Occipital lobe (tissue), 2 donors: Measurements from ENCODE around the gene EXOC4. TPM values are rescaled to one million over a fixed set of nuclear protein-coding genes. Genes with fewer than 3 reads are reported as not detected.

Experiments
- DNase-seq: peaks from one replicate; lab custom pipeline; 2025; lab: John Stamatoyannopoulos, UW
- total RNA-seq: library from RNA; depleted of rRNA; stranded (reverse); fragments of >200 nt; gene quantifications from one replicate; pipeline ENCODE4 v1.2.3, GENCODE V29; 2014

The EXOC4 gene
- total RNA-seq, 1 donor from 2014 or later: 341 TPM

DNA sequence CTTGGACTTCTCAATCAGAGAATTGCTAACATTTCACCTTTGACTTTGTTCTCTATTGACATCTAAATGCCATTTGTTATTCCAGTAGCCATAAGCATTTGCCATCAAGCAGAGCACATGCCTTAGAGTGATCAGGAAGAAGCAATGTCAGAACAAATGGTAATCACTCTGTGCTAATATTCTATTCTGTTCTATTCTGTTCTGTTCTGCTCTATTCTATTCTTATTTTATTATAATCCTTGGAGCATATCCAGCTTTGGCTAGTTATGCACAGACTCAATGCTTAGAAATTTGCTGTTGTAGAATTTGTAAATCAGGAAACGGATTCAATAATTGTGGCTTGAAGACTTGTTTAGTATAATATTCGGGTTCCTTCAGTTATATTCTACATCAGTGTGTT lies 175.4 kb downstream of the EXOC4 start:
- DNase-seq: no peak

DNA sequence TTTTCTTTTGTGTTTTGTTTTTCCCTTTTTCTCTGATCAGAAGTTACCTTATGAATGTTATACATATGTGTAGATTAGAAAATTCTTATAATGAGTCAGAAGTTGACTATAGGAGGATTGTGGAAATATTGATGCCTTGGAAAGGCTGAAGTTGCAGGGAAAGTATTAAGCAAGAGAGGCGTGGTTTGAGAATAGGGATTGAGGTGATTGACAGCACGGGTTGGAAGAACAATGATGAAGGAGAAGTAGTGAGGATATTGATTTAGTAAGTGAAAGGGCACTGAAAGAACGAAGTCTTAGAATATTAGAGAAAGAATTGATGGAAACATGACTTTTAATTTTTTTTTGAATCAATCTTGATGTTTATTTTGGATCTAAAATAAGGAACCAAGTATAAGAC lies 176.0 kb downstream of the EXOC4 start:
- DNase-seq: no peak

DNA sequence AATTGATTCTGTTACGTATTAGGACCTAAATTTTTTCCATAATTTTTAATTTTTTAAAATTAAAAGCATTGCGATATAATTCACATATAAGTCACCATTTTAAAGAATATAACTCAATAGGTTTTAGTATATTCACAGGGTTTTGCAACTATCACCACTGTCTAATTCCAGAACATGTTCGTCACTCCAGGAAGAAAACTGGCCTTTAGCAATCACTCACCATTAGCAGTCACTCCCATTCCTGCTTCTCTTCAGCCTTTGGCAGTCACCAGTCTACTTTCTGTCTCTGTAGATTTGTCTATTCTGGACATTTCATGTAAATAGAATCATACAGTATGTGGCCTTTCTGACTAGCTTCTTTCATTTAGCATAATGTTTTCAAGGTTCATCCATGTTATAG lies 176.5 kb downstream of the EXOC4 start:
- no peak for DNase-seq

- DNase-seq: no peak
Measured at GRCh38 chr7:133431134-133431724, 178.4 kb downstream of the EXOC4 start.

DNA sequence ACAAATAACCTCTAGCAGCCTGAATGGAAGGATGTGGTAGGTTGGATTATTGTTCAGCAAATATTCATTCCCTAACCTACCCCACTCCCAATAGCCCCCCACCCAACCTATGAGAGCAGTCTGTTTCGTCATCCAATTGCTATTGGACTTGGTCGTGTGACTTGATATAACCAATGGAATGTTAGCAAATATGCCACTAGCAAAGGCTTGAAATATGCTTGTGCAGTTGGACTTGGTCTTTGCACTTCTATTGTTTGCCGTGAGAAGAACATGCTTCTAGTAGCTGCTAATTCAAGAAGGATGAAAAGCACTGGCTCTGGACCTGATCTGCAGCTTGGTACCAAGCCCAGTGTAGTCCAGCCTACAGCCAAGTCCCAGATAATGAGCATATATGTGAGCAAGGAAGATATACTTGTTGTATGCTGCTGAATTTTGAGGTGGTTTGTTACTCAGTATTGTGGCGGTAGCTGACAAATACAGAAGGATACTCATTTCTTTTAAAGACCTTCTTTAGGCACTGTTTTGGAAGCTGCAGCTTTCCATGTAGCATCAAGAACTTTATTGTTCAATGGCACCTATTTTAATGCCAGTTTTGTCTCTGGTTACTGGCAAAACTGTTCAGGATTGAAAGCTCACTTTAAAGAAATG lies 180.4 kb downstream of the EXOC4 start:
- no peak for DNase-seq

- no peak for DNase-seq
Measured at GRCh38 chr7:133434246-133434865, 181.5 kb downstream of the EXOC4 start.

DNA sequence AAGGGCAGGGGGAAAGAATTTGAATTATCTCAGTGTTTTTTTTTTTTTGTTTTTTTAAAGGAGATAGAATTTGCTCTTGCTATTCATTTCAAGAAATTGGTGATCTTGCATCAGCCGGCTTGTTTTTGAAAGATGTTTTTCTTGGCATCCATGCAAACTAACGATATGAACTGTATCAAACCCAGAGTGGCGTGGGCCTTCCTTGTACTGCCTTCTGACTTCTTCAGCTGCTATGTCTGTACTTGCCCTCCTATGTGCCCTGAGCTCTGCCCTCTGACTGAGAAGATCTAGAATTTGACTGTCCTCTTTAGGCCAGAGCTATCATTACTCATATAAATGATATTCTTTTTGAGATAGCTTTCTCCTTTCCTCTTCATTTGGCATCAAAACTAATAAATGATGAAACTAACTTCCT lies 183.1 kb downstream of the EXOC4 start:
- DNase-seq: no peak

- no peak for DNase-seq
Measured at GRCh38 chr7:133437544-133437943, 184.7 kb downstream of the EXOC4 start.

DNA sequence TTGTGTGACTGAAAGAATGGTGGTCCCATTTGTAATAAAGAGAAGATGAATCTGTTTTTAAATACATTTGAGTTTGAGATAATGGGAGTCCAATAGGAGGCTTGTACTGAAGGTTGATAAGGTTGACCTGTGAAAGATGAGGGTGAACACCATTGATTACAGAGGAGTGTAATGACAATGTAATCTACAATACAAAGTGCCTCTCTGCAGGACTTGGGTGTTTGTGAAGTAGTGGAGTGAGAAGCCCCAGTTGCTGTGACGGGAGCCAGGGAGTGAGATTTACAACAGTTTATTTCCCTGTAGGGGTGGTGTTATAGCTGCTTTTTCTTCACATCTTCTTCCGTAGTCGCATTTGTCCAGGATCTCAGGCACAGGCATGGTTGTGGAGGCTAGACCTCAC lies 189.9 kb downstream of the EXOC4 start:
- DNase-seq: no peak

DNA sequence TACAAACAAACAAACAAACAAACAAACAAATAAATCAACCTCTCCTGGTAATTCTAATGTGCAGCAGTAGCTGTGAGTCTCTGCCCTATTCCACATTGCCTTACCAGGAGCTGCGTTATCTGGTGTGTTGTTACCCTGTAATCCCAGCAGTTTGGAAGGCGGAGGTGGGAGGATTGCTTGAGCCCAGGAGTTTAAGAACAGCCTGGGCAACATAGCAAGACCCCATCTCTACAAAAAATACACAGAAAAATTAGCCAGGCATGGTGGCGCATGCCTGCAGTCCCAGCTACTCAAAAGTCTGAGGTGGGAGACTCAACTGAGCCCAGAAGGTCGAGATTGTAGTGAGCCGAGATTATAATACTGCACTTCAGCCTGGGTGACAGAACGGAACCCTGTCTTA lies 192.7 kb downstream of the EXOC4 start:
- DNase-seq: no peak

- no peak for DNase-seq
Measured at GRCh38 chr7:133448012-133448411, 195.1 kb downstream of the EXOC4 start.

- DNase-seq: no peak
Measured at GRCh38 chr7:133452577-133452976, 199.7 kb downstream of the EXOC4 start.

DNA sequence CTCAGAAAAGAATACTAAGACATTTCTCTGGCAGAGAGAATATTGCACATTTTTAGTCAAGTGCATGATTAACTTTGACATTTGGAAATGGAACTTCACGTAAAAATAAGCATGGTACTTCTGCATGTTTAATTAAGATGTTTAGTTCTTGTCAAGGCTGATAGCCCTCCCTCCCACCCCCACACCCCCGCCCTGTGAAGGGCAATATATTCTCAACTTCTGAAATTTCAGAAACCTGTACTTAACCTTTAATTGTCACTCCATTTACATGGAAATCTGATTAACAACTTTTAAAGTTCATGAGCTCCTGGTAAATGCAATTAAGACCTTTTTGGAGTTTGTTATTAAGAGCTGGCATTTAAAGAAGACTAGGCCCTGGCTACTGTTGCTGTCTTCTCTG lies 205.8 kb downstream of the EXOC4 start:
- no peak for DNase-seq

DNA sequence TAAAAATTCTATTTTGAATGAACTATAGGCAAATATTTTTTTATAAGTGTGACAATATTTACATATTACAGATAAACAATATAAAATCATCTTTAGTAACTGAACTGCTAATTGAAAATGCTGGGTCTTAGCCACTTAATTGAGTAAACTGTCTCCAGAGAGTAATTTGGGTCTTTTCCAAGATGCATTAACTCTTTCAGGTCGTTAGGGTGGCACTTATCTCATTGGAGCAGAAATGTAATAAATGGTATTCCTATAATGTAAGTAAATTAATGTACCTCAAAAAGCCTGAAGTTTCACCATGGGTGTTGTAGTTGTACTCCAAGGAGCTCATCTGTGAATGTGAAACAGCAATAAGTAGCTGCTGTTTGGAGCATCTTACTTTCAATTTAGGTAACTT lies 208.5 kb downstream of the EXOC4 start:
- DNase-seq: no peak

DNA sequence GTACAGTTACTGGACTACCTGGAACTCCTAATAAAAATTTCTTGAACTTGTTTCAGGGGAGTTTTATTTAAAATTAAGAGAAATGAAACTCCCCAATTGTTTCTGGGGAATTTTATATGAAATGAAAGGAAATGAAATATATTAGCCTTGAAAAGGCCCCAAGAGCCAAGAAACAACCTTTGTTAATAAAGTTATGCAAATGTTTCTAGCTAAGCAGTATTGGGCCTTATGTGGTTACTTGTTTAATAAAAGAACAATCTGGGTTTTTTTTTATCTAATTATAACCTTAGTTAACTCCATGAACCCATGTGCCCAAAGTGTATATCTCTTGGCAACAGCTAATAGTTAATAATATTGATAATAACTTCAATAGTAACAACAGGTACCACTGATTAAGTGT lies 222.8 kb downstream of the EXOC4 start:
- no peak for DNase-seq

DNA sequence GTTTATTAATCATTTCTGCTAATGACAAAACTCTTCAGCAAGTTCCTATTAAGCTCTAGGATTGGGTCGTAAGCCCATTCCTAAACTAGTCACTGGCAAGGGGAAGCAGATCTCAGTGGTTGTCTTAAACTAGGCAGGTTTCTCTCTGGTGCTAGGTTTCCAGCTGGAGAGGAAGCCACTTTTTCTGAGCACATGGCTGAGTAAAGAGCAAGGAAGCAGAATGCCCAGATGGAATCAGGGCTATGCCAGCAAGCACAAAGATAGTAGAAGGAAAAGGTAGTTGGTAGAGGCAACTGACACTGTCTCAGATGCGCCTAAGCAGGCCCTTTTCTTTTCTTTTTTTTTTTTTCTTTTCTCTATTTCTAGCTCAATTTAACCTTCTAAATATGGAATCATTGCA lies 224.9 kb downstream of the EXOC4 start:
- no peak for DNase-seq

GRCh38 chr7:133478591-133479135 lies 225.8 kb downstream of the EXOC4 start:
- DNase-seq: no peak

DNA sequence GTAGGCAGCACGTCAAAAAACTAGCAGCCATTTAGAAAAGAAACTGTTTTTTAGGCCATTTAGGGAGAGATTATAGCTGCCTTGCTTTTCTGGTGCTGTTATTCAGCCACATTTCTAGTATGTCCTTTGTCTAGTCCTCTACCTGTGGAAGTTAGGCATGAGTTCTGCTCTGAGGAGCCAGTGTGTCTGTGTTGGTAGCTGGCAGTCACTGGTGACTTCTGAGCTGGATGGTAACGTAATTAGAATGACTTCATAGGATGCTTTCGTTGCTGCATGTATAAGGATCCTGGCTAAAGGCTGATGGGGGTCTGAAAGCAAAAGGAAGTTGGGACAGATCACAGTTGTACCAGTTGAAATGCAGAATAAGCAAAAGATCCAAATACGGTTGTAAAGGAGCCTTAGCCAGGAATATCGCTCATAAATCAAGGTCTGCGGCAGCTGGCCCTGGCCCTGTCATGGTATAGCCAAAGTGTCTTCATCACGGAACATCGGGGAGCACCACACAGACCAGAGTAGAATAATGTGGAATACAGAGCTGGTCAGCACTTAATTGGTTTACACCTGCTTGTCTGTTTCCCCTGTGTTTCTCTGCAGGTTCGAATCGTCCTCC lies 226.7 kb downstream of the EXOC4 start:
- no peak for DNase-seq

DNA sequence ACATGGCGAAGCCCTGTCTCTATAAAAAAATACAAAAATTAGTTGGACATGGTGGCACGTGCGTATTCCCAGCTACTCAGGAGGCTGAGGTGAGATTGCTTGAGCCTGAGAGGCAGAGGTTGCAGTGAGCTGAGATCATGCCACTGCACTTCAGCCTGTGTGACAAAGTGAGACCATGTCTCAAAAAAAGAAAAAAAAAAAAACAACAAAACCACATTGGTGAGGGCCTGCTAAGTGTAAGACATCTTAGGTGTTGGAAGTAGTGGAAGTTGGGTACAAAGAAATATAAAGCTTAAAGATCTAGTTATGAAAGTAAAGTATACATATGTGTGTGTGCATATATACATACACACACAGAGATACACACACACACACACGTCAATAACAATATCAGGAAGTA lies 228.0 kb downstream of the EXOC4 start:
- no peak for DNase-seq

DNA sequence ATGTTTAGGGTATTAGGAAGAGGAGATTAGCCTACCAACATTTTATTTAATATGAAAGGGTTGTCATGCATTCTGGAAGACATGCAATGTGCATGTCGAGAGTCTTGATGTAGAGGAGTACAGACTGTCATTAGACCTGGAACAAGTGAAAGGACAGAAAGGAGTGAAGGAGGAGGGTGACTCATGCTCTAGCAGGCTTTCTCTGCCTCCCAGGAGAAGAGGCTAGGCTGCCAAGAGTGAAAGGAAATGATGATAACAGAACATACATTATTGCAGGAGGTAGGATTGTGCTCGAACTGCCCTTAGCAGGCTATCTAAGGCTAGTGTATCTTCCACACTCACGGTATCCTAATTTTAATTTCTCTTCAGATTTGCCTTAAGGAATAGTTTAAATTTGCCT lies 228.8 kb downstream of the EXOC4 start:
- DNase-seq: peak; percentile 39

GRCh38 chr7:133482599-133482998 lies 229.7 kb downstream of the EXOC4 start:
- DNase-seq: no peak

DNA sequence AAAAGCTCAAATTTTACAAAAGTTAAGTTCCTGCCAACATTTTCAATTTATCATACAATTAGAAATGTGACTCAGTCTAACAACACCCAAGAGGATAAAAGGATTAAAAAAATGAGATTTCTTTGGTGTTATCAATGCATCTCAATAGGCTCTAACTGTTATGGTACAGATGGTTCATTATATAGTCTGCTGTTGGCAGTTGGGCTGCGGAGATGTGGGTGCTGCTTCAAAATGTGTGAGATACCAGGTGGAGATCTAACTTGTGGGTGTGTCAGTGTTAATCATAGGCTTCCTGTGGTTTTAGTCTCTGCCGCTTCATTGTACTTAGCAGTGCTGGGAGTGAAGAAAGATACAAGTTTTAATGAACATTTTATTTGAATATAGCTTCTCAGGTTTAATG lies 231.2 kb downstream of the EXOC4 start:
- DNase-seq: peak; percentile 6

DNA sequence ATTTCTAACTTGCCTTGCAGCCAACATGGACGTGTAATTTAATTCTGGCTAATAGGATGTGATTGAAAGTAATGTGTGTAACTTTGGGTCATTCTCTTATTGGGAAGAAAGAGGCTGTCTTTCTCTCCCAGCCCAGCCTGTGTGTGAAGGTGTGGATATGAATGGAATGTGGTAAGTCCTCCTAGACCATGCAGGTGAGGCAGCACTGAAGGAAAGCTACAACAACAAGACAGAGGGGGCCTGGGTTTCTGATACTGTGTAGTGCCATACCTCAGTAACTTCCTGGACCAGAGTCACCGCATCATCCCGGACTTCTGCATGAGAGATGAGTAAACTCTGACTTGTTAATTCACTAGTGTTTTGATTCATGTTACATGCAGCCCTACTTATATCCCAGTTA lies 237.0 kb downstream of the EXOC4 start:
- no peak for DNase-seq
